HepG2 (cell line): ENCODE measurements around the gene CIAO2B. TPM values are rescaled to one million over a fixed set of nuclear protein-coding genes. Genes with fewer than 3 reads are reported as not detected.

Source experiments
- ATAC-seq: fragments of 200-7000 bp; cut with Tn5 transposase; 3 replicates; pipeline ENCODE4 v1.9.1; 2020; ENCODE audit warnings: mild to moderate bottlenecking, moderate library complexity
- BruUV-seq: library from RNA; stranded (reverse); fragments of 400-500 nt; replicated peaks from 2 replicates; lab custom pipeline; 2021; lab: Mats Ljungman, UMichigan
- CTCF ChIA-PET: fragments of 300-600 bp; formaldehyde crosslinking; extraction: SDS; loops from one replicate; lab custom pipeline; 2021; ENCODE audit warnings: low total read pairs, inconsistent platforms, low intra/inter-chr PET ratio; lab: Yijun Ruan, JAX
- POLR2A ChIA-PET: fragments of 350-600 bp; sonication (Branson Sonifier 250); formaldehyde crosslinking; loops from one replicate; lab custom pipeline; 2020; ENCODE audit warnings: antibody characterized with exemption, inconsistent platforms; lab: Yijun Ruan, JAX
- DNase-seq: peaks from one replicate; pipeline ENCODE4 v3.0.0-alpha.2; 2015; ENCODE audit warnings: low spot score
- FAIRE-seq: peaks from 3 replicates; lab custom pipeline; 2011; peaks lifted over from hg19 to GRCh38; lab: Jason Lieb, UNC
- H2AFZ ChIP-seq: one replicate; pipeline ENCODE4 v1.6.1; 2011; ENCODE audit warnings: low read length, inconsistent platforms
- H3K27ac ChIP-seq: fragments of 300-600 bp; 3 replicates; pipeline ENCODE4 v1.8.0; 2011; ENCODE audit warnings: mixed run types, mild to moderate bottlenecking, mixed read lengths, low read length, inconsistent platforms; ENCODE audit not compliant: insufficient read depth; ENCODE audit errors: extremely low read length
- H3K27me3 ChIP-seq, 2 experiments: fragments of 200-600 bp in 1 of 2; 2 replicates in 1 of 2; 3 replicates in 1 of 2; pipeline versions ENCODE4 v1.6.0 to v1.8.0; 2011; ENCODE audit warnings: low read length in 2 of 2, mild to moderate bottlenecking in 2 of 2, moderate library complexity in 2 of 2, inconsistent platforms in 1 of 2; ENCODE audit not compliant: insufficient read depth in 2 of 2, control insufficient read depth in 1 of 2
- H3K36me3 ChIP-seq, 2 experiments: fragments of 200-600 bp in 1 of 2; replicated peaks in 1 of 2; 2 replicates in 1 of 2; 3 replicates in 1 of 2; pipeline versions ENCODE4 v1.5.1 to v1.8.0; 2011; ENCODE audit warnings: low read length in 2 of 2, inconsistent platforms in 1 of 2; ENCODE audit not compliant: insufficient read depth in 2 of 2, control insufficient read depth in 1 of 2
- H3K4me1 ChIP-seq: 2 replicates; pipeline ENCODE4 v1.5.1; 2012; ENCODE audit warnings: low read length, inconsistent platforms; ENCODE audit not compliant: insufficient read depth
- H3K4me2 ChIP-seq: 2 replicates; pipeline ENCODE4 v1.6.0; 2011; ENCODE audit warnings: low read depth, low read length, inconsistent platforms
- H3K4me3 ChIP-seq, 3 experiments: fragments of 200-600 bp in 1 of 3; sonication (generic), shearing (Covaris generic) in 1 of 3; replicated peaks in 1 of 3; 2 replicates each; pipeline ENCODE4 v1.5.1; 2011 to 2016; ENCODE audit warnings: low read length in 3 of 3, inconsistent platforms in 2 of 3, low read depth in 2 of 3, mild to moderate bottlenecking in 2 of 3, control low read depth in 1 of 3, mixed read lengths in 1 of 3; ENCODE audit not compliant: insufficient read depth in 1 of 3
- H3K79me2 ChIP-seq: one replicate; pipeline ENCODE4 v1.6.1; 2011; ENCODE audit warnings: low read length, inconsistent platforms; ENCODE audit not compliant: insufficient read depth
- H3K9ac ChIP-seq: 2 replicates; pipeline ENCODE4 v1.6.0; 2011; ENCODE audit warnings: mild to moderate bottlenecking, low read depth, low read length, inconsistent platforms; ENCODE audit not compliant: insufficient read depth
- H3K9me3 ChIP-seq: 2 replicates; pipeline ENCODE4 v1.5.1; 2012; ENCODE audit warnings: mild to moderate bottlenecking, low read length
- H4K20me1 ChIP-seq: 2 replicates; pipeline ENCODE4 v1.6.0; 2011; ENCODE audit warnings: inconsistent platforms, mild to moderate bottlenecking, low read length, moderate library complexity; ENCODE audit not compliant: insufficient read depth
- CHCHD3 ChIP-seq: sonication (generic); formaldehyde crosslinking; IDR thresholded peaks from 2 replicates; pipeline ENCODE4 v1.8.0; 2022; ENCODE audit warnings: mild to moderate bottlenecking, missing genetic modification reagents, moderate library complexity
- DNMT1 ChIP-seq: sonication (generic); formaldehyde crosslinking; IDR thresholded peaks from 2 replicates; pipeline ENCODE4 v1.5.1; 2020; ENCODE audit warnings: mild to moderate bottlenecking, missing genetic modification reagents
- FOXC1 ChIP-seq: sonication (generic); formaldehyde crosslinking; IDR thresholded peaks from 2 replicates; pipeline ENCODE4 v1.8.0; 2022; ENCODE audit warnings: mild to moderate bottlenecking, missing genetic modification reagents, borderline replicate concordance
- ZBTB42 ChIP-seq: sonication (generic); formaldehyde crosslinking; IDR thresholded peaks from 2 replicates; pipeline ENCODE4 v1.5.0; 2020; ENCODE audit warnings: mild to moderate bottlenecking, missing genetic modification reagents
- ZNF101 ChIP-seq: sonication (generic); formaldehyde crosslinking; IDR thresholded peaks from 2 replicates; pipeline ENCODE4 v1.4.0; 2020; ENCODE audit warnings: mild to moderate bottlenecking, low read depth, missing genetic modification reagents, borderline replicate concordance
- ZNF317 ChIP-seq: sonication (generic); formaldehyde crosslinking; IDR thresholded peaks from 2 replicates; pipeline ENCODE4 v1.5.0; 2020; ENCODE audit warnings: mild to moderate bottlenecking, missing genetic modification reagents
- ZNF83 ChIP-seq: sonication (generic); formaldehyde crosslinking; IDR thresholded peaks from 2 replicates; pipeline ENCODE4 v1.4.0; 2020; ENCODE audit warnings: missing genetic modification reagents, mild to moderate bottlenecking, borderline replicate concordance
- whole genome bisulfite sequencing: methylation state at CpG from one replicate; pipeline ENCODE4 v1.1.6; 2017; ENCODE audit warnings: low lambda C conversion rate; 5-methylcytosine and 5-hydroxymethylcytosine counted together
- in situ Hi-C: cut with HindIII; loops from 2 replicates; pipeline ENCODE4 v1.10.0; 2017; ENCODE audit warnings: low pct_unique_long_range_greater_than_20kb; ENCODE audit not compliant: extremely low pct_ligation_motif_present
- intact Hi-C: fragments of 100-400 bp; cut with micrococcal nuclease; formaldehyde crosslinking; loops from one replicate; pipeline ENCODE4 v1.10.0; 2022; ENCODE audit not compliant: unreplicated experiment
- polyA plus RNA-seq, 8 experiments: library from polyadenylated mRNA; depleted of rRNA in 3 of 8; stranded (reverse) in 7 of 8; unstranded in 1 of 8; fragments of >200 nt; fragmentation: Illumina TruSeq in 4 of 8; extraction: Trizol in 4 of 8; gene quantifications; 2 replicates each; pipeline versions ENCODE4 v1.2.1 to v1.2.3, GENCODE V29; 2011 to 2016; ENCODE audit warnings: low read depth in 4 of 8, missing spikeins in 1 of 8, mixed read lengths in 1 of 8; ENCODE audit not compliant: insufficient read depth in 1 of 8
- total RNA-seq, 5 experiments: library from RNA; depleted of rRNA; stranded (reverse); fragments of >200 nt; fragmentation: Illumina TruSeq; extraction: Trizol; gene quantifications; 2 replicates each; pipeline ENCODE4 v1.2.3, GENCODE V29; 2016; ENCODE audit warnings: low read depth in 1 of 5
- TF ChIP-seq, protein P1 (sequence below): sonication (generic); formaldehyde crosslinking; IDR thresholded peaks from 2 replicates; pipeline ENCODE4 v1.4.0; 2020; ENCODE audit warnings: mild to moderate bottlenecking, missing genetic modification reagents
- TF ChIP-seq, protein P2 (sequence below): IDR thresholded peaks from 2 replicates; pipeline ENCODE4 v1.6.1; 2016
- TF ChIP-seq, protein P3 (sequence below): sonication (generic); formaldehyde crosslinking; IDR thresholded peaks from 2 replicates; pipeline ENCODE4 v1.5.0; 2020; ENCODE audit warnings: mild to moderate bottlenecking, missing genetic modification reagents, borderline replicate concordance
- TF ChIP-seq, protein P4 (sequence below): sonication (generic); formaldehyde crosslinking; IDR thresholded peaks from 2 replicates; pipeline ENCODE4 v1.4.0; 2020; ENCODE audit warnings: missing genetic modification reagents

CIAO2B gene
- total and polyA plus RNA-seq, 2 of the 13 experiments (the other 11 are each of a cell fraction or from before 2014, with no cell fraction given): 157 to 293 TPM

DNA sequence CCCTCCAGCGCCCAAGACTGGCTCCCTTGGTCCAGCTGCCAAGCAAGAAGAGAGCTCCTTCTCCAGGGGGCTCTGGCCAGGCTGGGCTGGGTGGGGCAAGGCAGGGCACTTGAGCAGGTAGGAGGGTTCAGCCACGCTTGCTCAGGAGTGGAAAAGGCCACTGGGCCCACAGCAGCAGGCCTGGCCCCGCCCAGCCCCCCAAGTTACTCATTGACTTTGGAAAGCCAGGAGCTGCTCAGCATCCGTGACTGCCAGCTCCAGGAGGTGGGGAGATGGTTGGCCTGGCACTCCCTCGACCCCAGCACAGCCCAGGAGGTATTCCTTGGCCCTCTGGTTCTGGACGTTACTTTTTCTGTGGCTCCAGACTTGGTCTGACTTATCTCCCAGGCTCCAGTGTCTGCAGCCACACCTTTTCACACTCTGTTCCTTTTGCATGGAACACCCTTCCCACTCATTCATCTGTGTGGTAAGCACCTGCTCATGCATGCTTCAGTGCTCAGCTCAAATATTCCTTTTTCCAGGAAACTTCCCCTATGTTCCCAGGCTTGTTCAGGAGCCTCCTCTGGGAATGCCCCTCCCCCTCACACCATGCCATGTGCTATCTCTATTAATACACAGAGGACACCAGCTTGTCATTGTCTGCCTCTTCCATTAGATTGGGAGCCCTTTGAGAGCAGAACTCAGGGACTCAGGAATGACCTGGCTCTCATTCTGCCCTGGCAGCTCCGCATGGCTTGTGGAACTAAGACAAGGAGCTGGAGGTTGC, 15.2 kb downstream of the CIAO2B start, which contains the start of gene CDH16 (continued):
- TF ChIP-seq ZNF83 (CRISPR knock-in tag) (no peak), CHCHD3 (CRISPR knock-in tag) (no peak), ZBTB42 (CRISPR knock-in tag) (no peak), FOXC1 (CRISPR knock-in tag) (peak; percentile 79; the same call in 1 of the 2 replicates)
- TF ChIP-seq, protein P1, sequence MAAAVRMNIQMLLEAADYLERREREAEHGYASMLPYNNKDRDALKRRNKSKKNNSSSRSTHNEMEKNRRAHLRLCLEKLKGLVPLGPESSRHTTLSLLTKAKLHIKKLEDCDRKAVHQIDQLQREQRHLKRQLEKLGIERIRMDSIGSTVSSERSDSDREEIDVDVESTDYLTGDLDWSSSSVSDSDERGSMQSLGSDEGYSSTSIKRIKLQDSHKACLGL (CRISPR knock-in tag): 0 out of 2 replicates have a peak, but pooled peaks have one; percentile 23
- TF ChIP-seq, protein P2, sequence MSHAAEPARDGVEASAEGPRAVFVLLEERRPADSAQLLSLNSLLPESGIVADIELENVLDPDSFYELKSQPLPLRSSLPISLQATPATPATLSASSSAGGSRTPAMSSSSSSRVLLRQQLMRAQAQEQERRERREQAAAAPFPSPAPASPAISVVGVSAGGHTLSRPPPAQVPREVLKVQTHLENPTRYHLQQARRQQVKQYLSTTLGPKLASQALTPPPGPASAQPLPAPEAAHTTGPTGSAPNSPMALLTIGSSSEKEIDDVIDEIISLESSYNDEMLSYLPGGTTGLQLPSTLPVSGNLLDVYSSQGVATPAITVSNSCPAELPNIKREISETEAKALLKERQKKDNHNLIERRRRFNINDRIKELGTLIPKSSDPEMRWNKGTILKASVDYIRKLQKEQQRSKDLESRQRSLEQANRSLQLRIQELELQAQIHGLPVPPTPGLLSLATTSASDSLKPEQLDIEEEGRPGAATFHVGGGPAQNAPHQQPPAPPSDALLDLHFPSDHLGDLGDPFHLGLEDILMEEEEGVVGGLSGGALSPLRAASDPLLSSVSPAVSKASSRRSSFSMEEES (CRISPR knock-in tag): no peak
- TF ChIP-seq, all 625 proteins: peak for 42

DNA sequence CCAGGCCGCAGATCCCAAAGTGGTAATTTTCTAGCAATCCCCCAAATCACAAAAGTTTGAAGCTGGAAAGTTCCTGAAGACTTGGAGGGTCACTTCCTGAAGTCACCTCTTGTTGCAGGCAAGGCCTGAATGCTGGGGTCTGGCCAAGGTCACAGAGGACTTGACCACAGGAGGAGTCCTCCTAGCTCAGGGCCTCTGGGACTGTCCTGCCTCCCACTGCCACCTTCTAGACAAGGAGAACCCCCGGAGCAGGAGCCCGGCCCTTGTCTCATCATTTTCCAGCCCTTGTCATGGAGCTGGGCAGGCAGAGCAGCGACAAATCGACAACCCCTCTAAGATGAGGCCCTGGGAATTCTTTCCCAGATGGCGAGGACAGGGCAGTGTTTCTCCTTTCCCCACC, 15.8 kb downstream of the CIAO2B start:
- intact Hi-C loops: no loop called here
- H3K4me3 ChIP-seq: peak overlapping the region in 1 of 3 experiments; percentile 48; a peak in 1 of 6 replicates
- whole genome bisulfite sequencing: 64% methylated on average over 5 of the region's 6 CpGs
- H3K9me3 ChIP-seq: no peaks in the 10 kb centered on the region
- in situ Hi-C loops: no loop called here
- no peak for FAIRE-seq
- BruUV-seq: no TSS peak
- H3K4me2 ChIP-seq: peak overlapping the region; percentile 64
- H2AFZ ChIP-seq: no peak overlapping the region
- peaks cover 34% of the 10 kb centered on the region for H3K4me1 ChIP-seq
- POLR2A ChIA-PET: interaction anchor here (0.8 to 7.3 kb wide), 8 partner anchors 8 to 43 kb away, joined by 3 to 86 read pairs (median 10); partner anchors contain the start of genes CES3 and CIAO2B
- CTCF ChIA-PET: no interaction called here
- H3K79me2 ChIP-seq: no peaks in the 10 kb centered on the region
- H4K20me1 ChIP-seq: no peaks in the 10 kb centered on the region
- DNase-seq: no peak
- no peaks in the 10 kb centered on the region for H3K36me3 ChIP-seq
- ATAC-seq: peak; percentile 11
- H3K27me3 ChIP-seq: peaks cover 0 to 4% of the 10 kb centered on the region in 2 experiments; a peak in 3 of 5 replicates
- H3K9ac ChIP-seq: peak overlapping the region; percentile 23; the same call in 1 of the 2 replicates
- no peak overlapping the region for H3K27ac ChIP-seq
- TF ChIP-seq, protein P3, sequence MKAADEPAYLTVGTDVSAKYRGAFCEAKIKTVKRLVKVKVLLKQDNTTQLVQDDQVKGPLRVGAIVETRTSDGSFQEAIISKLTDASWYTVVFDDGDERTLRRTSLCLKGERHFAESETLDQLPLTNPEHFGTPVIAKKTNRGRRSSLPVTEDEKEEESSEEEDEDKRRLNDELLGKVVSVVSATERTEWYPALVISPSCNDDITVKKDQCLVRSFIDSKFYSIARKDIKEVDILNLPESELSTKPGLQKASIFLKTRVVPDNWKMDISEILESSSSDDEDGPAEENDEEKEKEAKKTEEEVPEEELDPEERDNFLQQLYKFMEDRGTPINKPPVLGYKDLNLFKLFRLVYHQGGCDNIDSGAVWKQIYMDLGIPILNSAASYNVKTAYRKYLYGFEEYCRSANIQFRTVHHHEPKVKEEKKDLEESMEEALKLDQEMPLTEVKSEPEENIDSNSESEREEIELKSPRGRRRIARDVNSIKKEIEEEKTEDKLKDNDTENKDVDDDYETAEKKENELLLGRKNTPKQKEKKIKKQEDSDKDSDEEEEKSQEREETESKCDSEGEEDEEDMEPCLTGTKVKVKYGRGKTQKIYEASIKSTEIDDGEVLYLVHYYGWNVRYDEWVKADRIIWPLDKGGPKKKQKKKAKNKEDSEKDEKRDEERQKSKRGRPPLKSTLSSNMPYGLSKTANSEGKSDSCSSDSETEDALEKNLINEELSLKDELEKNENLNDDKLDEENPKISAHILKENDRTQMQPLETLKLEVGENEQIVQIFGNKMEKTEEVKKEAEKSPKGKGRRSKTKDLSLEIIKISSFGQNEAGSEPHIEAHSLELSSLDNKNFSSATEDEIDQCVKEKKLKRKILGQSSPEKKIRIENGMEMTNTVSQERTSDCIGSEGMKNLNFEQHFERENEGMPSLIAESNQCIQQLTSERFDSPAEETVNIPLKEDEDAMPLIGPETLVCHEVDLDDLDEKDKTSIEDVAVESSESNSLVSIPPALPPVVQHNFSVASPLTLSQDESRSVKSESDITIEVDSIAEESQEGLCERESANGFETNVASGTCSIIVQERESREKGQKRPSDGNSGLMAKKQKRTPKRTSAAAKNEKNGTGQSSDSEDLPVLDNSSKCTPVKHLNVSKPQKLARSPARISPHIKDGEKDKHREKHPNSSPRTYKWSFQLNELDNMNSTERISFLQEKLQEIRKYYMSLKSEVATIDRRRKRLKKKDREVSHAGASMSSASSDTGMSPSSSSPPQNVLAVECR (CRISPR knock-in tag): no peak
- TF ChIP-seq ZNF317 (CRISPR knock-in tag): 0 out of 2 replicates have a peak, but pooled peaks have one; percentile 10
- 0 out of 2 replicates have a peak, but pooled peaks have one; percentile 11 for TF ChIP-seq DNMT1 (CRISPR knock-in tag)
- TF ChIP-seq ZNF101 (CRISPR knock-in tag): no peak
- TF ChIP-seq, protein P4, sequence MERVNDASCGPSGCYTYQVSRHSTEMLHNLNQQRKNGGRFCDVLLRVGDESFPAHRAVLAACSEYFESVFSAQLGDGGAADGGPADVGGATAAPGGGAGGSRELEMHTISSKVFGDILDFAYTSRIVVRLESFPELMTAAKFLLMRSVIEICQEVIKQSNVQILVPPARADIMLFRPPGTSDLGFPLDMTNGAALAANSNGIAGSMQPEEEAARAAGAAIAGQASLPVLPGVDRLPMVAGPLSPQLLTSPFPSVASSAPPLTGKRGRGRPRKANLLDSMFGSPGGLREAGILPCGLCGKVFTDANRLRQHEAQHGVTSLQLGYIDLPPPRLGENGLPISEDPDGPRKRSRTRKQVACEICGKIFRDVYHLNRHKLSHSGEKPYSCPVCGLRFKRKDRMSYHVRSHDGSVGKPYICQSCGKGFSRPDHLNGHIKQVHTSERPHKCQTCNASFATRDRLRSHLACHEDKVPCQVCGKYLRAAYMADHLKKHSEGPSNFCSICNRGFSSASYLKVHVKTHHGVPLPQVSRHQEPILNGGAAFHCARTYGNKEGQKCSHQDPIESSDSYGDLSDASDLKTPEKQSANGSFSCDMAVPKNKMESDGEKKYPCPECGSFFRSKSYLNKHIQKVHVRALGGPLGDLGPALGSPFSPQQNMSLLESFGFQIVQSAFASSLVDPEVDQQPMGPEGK: no peak
